ENCODE measurements around the gene KLHL12.

Gene KLHL12

DNA sequence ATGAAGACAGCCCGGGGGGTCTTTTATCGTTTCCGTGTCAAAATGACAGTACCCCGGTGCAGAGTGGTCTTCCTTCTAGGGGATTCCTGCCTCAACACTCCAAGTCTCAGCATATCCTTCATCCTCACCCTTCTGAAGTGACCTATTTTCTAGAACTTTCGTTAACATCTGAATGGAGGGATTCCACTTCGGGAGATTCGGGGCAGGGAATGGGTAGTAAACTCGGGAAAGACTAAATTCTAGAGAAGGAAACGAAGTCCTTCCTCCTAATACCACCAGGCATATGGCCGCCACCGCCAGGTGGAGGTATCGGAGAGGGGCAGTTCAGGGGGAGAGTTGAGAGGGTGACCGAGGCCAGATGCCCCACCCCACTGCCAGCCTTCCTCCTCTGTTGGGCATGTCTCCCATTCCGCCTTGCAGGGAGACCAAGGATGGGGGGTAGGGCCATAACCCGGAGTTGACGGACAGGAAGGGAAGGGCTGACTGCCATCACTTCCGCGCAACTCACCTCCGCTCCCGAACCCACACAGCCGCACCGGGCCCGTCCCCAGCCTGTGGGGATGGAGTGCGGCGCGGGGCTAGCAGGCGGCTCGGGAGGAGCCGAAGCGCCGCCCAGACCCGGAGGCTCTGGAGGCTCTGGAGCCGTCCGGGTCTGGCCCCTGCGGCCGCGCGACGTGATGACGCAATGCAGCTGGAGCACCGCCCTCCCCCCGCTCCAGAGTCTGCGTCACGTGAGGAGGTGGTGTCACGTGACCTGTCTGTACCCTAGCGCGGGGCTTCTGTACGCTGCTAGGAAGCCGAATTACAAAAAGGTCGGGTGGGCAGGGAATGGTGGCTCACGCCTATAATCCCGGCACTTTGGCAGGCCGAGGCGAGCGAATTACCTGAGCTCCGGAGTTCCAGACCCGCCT lies at the start of gene KLHL12:
Gene KLHL12, minus strand, starts transcription at position 654 of the 911 bp plus-strand sequence. CDS start 2,072 bp downstream, outside the sequence.
- peak; percentile 96 for DNase-seq (ENCODE audit: low spot score)

DNA sequence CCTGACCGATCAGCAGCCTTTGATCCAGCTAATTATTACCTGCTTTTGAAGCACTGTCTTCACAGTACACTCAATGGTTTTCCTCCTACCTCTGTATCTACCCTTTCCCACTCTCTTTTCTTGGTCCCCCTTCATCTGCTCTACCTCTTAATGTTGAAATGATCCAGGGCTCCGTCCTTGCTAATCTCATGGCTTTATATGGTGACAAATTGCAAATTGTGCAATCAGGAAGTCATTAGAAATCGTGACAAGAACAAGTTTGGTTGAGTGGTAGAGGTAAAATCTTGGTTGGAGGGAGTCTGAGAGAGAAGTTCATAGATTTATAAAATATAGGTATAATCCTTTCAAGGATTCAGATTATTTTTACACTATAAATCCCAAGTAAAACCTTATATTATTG lies 49.6 kb upstream of the KLHL12 start:
- DNase-seq (ENCODE audit: low spot score): no peak

DNA sequence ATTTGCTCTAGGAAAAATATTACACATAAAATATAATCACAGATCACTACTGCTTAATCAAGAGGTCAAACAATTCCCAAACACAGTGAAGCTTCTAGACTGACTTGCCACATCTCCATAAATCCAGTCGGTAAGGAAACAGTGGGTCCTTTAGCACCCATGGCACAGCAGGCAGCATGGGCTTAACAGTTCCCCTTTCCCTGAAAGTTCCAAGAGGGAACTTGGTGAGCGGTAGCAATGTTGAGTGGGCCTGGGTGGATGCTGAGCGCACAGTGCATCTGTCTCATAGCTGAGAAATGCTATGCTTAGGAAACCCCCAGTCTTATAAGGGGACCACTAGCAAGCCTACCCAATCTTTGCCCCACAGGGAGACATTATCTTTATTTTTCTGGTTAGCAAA lies 47.8 kb upstream of the KLHL12 start:
- DNase-seq (ENCODE audit: low spot score): no peak

- no peak for DNase-seq (ENCODE audit: low spot score)
These were observed 45.0 kb upstream of the KLHL12 start for GRCh38 chr1:202972046-202972445.

DNA sequence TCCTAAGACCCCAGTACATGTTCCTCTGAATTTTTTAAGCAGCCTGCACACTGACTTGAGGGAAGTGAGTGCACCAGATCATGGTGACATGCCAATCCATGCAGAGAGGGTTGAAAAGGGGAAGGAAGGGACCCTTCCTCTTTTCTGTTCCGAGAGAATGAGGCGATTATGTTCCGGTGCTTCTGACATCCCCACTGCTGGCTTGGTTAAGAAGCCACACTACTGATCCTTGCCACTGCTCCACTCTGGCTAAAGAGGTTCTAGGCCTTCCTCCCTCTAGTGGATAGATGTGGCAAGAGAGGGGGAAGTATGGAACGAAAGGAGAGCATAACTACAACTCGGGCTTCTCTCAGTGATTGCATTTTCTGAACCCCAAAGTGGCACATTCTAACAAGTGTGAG lies 41.9 kb upstream of the KLHL12 start:
- peak; percentile 79 for DNase-seq (ENCODE audit: low spot score)

GRCh38 chr1:202968351-202968750 lies 41.3 kb upstream of the KLHL12 start:
- no peak for DNase-seq (ENCODE audit: low spot score)

DNA sequence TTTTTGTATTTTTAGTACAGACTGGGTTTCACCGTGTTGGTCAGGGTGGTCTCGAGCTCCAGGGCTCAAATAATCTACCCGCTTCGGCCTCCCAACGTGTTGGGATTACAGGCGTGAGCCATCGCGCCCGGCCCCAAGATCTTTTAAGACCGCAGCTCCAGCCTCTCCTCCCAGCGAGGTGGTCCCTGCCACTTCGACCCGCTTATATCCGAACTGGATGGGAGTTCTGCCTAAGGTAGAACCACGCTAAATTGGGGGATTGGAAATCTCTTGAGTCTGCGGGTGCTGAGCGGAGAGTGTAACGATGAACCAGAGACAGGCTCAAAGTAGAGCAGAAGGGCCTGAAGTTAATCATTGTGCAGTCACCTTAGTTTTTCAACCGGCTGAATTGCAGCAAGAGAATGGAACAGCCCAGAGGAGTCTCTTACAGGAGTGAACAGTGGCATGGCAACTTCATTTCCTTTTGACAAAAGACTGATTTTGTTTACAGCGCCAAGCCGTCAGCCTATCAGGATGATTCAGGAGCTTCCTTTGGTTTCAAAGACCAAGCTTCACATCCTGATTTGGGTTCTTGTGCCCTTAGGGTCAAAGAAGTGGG lies 40.7 kb upstream of the KLHL12 start:
- DNase-seq (ENCODE audit: low spot score): peak; percentile 39

DNA sequence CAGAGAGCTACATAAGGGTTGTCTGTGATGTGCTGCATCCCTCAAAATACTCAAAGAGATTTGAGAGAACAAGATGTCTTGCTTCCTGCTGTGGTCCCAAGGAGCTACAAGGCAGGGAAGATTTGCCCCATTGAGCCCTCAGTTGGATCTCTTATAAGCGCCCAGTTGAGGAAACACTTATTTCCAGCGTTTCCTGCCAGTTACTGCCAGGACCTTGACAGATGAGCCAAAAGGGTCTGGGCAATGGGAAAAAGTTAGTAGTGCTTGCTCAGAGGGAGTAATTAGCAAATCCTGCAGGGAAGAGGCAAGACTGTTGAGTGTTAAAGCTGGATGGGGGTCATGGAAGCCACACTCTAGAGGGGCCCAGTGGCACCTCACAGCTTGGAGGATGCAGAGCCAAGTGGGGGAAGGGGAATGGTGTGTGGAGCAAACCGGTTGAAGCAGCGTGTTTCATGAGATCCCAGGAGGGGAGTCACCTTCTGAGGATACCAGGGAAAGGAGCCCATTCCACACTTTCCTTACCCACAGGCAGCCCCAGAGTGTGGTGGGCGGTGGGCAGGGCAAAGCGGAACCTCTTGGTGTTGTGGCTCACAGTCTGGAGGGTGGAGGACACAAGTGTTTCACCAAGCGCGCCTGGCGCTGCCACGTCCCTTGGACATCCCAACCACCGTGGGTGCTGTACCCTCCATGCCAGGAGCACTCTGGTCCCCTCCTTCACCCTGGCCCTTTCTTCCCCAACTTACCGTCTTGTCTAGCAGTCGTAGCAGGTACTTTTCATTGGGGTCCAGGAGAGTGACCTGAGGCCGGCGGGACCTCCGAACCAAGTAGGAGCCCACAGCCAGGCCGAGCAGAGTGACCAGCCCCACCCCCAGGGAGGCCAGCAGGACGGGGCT lies 39.2 kb upstream of the KLHL12 start:
- DNase-seq (ENCODE audit: low spot score): no peak

- no peak for DNase-seq (ENCODE audit: low spot score)
These were observed 38.4 kb upstream of the KLHL12 start for GRCh38 chr1:202965422-202965821.

- no peak for DNase-seq (ENCODE audit: low spot score)
These were observed 37.9 kb upstream of the KLHL12 start for GRCh38 chr1:202964791-202965410.

- no peak for DNase-seq (ENCODE audit: low spot score)
These were observed 34.3 kb upstream of the KLHL12 start for GRCh38 chr1:202961220-202961880.

- DNase-seq (ENCODE audit: low spot score): no peak
These were observed 32.2 kb upstream of the KLHL12 start for GRCh38 chr1:202959276-202959620.

- DNase-seq (ENCODE audit: low spot score): peak; percentile 23
These were observed 31.7 kb upstream of the KLHL12 start for GRCh38 chr1:202958544-202959275.

DNA sequence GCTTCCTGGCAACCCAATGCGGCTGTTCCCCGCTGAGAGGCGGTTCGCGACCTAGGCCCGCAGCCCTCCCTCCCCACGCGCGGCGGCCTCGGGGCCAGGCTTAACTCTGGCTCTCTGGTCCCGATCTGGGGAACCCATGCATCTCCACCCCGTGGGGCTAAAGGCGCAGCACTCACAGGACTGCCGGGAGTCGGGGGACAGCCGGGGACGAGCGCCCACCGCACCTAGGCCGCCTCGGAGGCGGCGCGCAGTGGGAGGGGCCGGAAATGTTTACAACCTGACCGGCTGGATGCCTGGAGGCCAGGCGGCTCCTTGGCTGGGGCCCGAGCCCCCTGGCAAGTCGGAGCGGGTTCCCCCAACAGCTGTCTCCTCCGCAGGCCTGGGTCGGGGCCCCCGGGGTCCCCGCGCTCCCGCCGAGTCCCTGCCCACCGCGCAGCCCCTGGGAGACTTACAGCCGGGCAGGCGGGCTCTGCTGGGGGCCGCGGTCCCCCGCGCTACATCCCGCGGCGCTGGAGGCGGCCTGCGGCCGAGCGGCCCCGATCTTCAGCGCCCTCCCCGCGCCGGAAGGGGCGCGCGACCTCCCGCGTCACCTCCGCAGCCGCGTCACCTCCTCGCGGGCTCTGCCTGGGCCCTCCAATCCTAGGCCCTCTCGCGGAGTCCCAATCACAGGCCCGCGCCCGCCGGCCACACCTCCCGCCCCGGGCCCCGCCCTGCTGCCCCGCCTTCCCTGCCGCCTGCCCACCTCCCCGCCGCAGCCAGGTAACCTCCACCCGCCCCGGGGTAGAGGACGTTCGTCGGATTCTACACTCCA lies 30.9 kb upstream of the KLHL12 start, which contains the start of gene ADIPOR1:
Gene ADIPOR1, minus strand, starts transcription at position 580 of the 811 bp plus-strand sequence. CDS start 7,242 bp downstream, outside the sequence.
- DNase-seq (ENCODE audit: low spot score): peak; percentile 99

DNA sequence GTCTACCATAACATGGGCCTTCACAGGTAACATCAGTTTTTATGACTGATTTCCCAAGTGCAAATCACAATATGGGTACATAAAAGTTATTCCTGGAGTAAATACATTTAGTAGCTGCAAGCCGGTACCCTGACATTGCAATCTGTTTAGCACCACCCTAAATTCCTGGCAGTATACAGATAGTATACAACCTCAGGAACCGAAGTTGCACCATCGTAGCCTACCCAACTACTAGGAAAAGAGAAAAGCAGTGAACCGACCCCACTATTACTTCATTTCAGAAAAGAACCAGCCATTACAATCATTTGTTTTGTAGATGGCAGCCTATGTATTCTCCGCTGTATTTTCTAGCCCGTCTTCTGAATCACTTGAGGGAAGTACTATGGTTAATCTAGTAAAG lies 29.9 kb upstream of the KLHL12 start:
- no peak for DNase-seq (ENCODE audit: low spot score)

- DNase-seq (ENCODE audit: low spot score): no peak
These were observed 27.2 kb upstream of the KLHL12 start for GRCh38 chr1:202954057-202954745.

DNA sequence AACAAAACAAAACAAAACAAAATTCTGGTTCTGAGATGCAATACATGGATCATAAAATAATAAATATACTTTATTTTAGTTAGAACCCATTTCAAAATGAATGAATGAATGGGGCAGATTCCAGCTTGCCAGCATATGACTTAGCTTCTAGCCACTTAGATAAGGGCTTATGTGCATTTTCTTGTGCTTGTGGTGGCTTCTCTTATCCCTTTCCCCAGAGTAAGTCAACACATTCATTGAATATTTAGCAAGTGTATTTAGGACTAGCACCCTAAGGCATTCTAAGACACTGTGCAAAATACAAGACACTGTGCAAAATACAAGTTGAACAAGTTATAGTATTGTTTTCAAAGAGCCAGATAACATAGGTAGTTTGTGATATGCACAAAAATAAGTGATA lies 26.4 kb upstream of the KLHL12 start:
- no peak for DNase-seq (ENCODE audit: low spot score)

- DNase-seq (ENCODE audit: low spot score): no peak
These were observed 25.8 kb upstream of the KLHL12 start for GRCh38 chr1:202952818-202953217.

GRCh38 chr1:202952099-202952498 lies 25.1 kb upstream of the KLHL12 start:
- no peak for DNase-seq (ENCODE audit: low spot score)
